Type B pancreatic cell (in vitro differentiated cells): ENCODE results near the gene AP1S3. TPM values are rescaled to one million over a fixed set of nuclear protein-coding genes. Genes with fewer than 3 reads are reported as not detected.

Experiments used
- DNase-seq: peaks from one replicate; pipeline ENCODE4 v3.0.0; 2021; ENCODE audit warnings: mixed read lengths; ENCODE audit not compliant: unreplicated experiment; ENCODE audit errors: extremely low spot score
- H3K27ac Mint-ChIP-seq: 2 replicates; pipeline ENCODE4 v1.8.0; 2021; ENCODE audit warnings: mild to moderate bottlenecking, mixed read lengths
- H3K27me3 Mint-ChIP-seq: 2 replicates; pipeline ENCODE4 v1.8.0; 2021; ENCODE audit warnings: mixed read lengths
- H3K36me3 Mint-ChIP-seq: 2 replicates; pipeline ENCODE4 v1.8.0; 2021; ENCODE audit warnings: mixed read lengths
- H3K4me1 Mint-ChIP-seq: one replicate; pipeline ENCODE4 v1.8.0; 2021; ENCODE audit warnings: mixed read lengths; ENCODE audit not compliant: unreplicated experiment
- H3K4me3 Mint-ChIP-seq: 2 replicates; pipeline ENCODE4 v1.8.0; 2021; ENCODE audit warnings: mild to moderate bottlenecking, mixed read lengths
- H3K9me3 Mint-ChIP-seq: 2 replicates; pipeline ENCODE4 v1.8.0; 2021; ENCODE audit warnings: mixed read lengths
- total RNA-seq: library from RNA; stranded (reverse); gene quantifications from 2 replicates; pipeline ENCODE4 v1.2.1, GENCODE V29; 2021; ENCODE audit warnings: low replicate concordance
- TF ChIP-seq, protein P1 (sequence below): fragments of 200-600 bp; sonication (generic); conservative IDR thresholded peaks from 2 replicates; pipeline ENCODE4 v1.5.0; 2021; ENCODE audit warnings: antibody characterized with exemption, mild to moderate bottlenecking

Gene AP1S3
- total RNA-seq, 1 donor from 2014 or later: 7.8 TPM

DNA sequence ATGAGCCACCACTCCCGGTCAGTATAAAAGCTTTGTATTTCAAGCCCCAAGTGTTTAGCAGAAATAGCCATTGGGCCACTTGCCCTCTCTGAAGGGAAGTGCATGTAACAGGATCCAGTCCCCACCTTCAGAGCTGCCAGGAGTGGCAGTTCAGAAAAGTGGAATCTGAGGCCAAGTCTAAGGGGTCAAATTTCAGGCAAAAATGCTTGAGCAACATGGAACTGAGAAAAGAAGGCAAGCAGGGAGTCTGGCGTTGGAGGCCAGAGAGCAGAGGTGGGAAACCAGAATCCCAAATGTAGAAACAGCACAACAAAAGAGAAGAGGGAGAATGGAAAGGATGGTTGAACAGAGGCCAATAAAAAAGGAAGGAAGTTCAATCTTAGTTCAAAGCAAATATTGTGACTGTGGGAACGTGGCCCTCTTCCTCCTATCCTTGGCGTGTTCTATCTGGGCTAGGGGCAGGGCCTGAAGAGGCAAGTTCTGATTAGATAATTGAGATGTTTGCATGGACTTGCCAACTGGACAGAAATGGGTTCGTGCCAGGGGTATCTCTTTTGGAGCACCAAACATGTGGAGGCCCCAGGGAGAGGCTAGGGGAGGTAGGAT, 102.2 kb downstream of the AP1S3 start:
- Mint-ChIP-seq H3K4me1 (peaks cover 4% of the 10 kb centered on the region), H3K27me3 (peaks cover 3% of the 10 kb centered on the region), H3K36me3 (no peaks in the 10 kb centered on the region), H3K27ac (no peak overlapping the region), H3K9me3 (peaks cover 9% of the 10 kb centered on the region), H3K4me3 (no peak overlapping the region)
- no peak for DNase-seq
- TF ChIP-seq, protein P1, sequence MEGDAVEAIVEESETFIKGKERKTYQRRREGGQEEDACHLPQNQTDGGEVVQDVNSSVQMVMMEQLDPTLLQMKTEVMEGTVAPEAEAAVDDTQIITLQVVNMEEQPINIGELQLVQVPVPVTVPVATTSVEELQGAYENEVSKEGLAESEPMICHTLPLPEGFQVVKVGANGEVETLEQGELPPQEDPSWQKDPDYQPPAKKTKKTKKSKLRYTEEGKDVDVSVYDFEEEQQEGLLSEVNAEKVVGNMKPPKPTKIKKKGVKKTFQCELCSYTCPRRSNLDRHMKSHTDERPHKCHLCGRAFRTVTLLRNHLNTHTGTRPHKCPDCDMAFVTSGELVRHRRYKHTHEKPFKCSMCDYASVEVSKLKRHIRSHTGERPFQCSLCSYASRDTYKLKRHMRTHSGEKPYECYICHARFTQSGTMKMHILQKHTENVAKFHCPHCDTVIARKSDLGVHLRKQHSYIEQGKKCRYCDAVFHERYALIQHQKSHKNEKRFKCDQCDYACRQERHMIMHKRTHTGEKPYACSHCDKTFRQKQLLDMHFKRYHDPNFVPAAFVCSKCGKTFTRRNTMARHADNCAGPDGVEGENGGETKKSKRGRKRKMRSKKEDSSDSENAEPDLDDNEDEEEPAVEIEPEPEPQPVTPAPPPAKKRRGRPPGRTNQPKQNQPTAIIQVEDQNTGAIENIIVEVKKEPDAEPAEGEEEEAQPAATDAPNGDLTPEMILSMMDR: no peak

DNA sequence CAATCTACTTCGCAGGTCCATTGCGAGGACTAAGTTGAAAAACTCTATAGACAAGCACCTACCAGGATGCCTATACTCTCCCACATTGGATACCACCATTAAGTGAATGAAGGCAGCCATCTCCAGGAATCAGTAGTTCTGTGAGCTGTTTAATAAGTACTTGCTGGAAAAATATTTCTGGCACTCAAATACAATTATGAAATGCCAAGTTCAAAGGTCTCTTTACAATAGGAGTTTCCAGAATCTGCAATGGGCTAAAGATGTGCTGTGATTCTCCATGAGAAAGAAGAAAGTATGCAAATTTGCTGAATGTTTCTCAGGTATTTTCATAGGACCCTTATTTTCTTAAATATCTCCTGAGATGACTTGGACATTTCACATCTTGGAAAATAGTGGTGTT, 103.0 kb downstream of the AP1S3 start:
- Mint-ChIP-seq H3K4me1 (peaks cover 4% of the 10 kb centered on the region), H3K36me3 (no peaks in the 10 kb centered on the region), H3K9me3 (peaks cover 9% of the 10 kb centered on the region), H3K27me3 (peaks cover 3% of the 10 kb centered on the region), H3K4me3 (no peak overlapping the region), H3K27ac (no peak overlapping the region)
- TF ChIP-seq, protein P1: no peak
- DNase-seq: no peak

DNA sequence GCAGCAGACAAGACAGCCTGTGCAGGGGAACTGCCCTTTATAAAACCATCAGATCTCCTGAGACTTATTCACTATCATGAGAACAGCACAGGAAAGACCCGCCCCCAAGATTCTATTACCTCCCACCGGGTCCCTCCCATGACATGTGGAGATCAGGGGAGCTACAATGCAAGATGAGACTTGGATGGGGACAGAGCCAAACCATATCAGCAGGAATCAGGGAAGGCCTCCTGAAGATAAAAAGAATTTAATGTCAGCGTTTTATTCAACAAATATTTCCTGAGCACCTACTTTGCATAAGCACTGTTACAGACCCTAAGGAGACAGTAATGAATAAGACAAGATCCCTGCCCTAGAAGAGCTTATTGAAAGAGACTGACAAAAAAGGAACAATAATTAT, 105.0 kb downstream of the AP1S3 start:
- no peak for DNase-seq
- Mint-ChIP-seq H3K27me3 (peaks cover under 1% of the 10 kb centered on the region), H3K4me3 (no peak overlapping the region), H3K27ac (no peak overlapping the region), H3K9me3 (peaks cover 4% of the 10 kb centered on the region), H3K4me1 (peaks cover 4% of the 10 kb centered on the region), H3K36me3 (no peaks in the 10 kb centered on the region)
- TF ChIP-seq, protein P1: no peak

DNA sequence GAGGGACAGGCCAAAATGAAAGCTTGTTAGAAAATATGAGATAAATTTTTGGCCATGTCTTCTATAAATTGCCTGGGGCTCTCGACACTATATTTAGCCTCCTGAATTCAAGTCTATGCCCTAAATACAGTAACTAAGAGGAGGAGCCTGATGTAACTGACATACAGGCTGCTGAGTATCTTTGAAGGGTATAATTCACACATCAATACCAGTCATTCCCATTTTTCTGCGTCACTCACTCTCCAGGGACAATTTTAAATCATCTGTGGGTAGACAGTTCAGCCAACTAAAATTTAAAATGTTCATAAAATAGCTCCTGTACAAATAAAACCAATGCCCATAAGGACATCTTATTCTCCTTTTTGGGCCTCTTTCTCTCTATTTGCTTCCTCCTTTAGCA, 105.9 kb downstream of the AP1S3 start:
- H3K4me1 Mint-ChIP-seq: peaks cover 4% of the 10 kb centered on the region

DNA sequence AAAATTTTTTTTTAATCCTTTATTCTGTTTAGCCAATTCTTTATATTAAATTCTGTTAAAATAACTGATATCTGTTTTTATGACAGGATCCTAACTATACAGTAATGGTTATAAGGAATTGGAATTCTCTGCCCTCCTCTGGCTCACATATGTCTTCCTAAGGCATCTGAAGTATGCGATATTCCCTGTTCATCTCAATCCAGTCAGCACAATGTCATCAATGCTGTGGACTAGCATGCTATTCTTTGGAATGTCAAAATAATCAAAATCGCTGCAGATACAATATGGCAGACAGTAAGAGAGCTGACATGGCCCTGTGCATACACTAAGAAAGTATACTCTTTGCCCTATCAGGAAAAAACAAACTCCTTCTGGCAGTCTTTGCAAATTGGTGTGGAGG, 107.6 kb downstream of the AP1S3 start:
- DNase-seq: no peak
- H3K27ac Mint-ChIP-seq: no peak overlapping the region
- peaks cover 20% of the 10 kb centered on the region for H3K4me1 Mint-ChIP-seq
- no peaks in the 10 kb centered on the region for H3K36me3 Mint-ChIP-seq
- no peaks in the 10 kb centered on the region for H3K27me3 Mint-ChIP-seq
- TF ChIP-seq, protein P1: no peak
- H3K4me3 Mint-ChIP-seq: no peak overlapping the region
- peaks cover 4% of the 10 kb centered on the region for H3K9me3 Mint-ChIP-seq

More for the DNA sequence above, 105.9 kb downstream of the AP1S3 start:
- H3K27ac Mint-ChIP-seq: no peak overlapping the region
- TF ChIP-seq, protein P1: no peak
- H3K9me3 Mint-ChIP-seq: peaks cover 4% of the 10 kb centered on the region
- no peaks in the 10 kb centered on the region for H3K27me3 Mint-ChIP-seq
- H3K36me3 Mint-ChIP-seq: no peaks in the 10 kb centered on the region
- no peak overlapping the region for H3K4me3 Mint-ChIP-seq
- DNase-seq: no peak
